Upper lobe of right lung (tissue), 1 donor: ENCODE results near the gene AP1S1. TPM values are rescaled to one million over a fixed set of nuclear protein-coding genes. Genes with fewer than 3 reads are reported as not detected.
"Not testable (repeated sequence)": the region's sequence is repeated elsewhere in the genome, so short reads cannot be mapped to it uniquely, and the experiment has no call there.

Experiments used
- ATAC-seq: fragments of 200-7000 bp; cut with Tn5 transposase; one replicate; pipeline ENCODE4 v1.9.1; 2020; ENCODE audit warnings: mild to moderate bottlenecking, moderate library complexity
- DNase-seq: peaks from one replicate; pipeline ENCODE4 v3.0.0-alpha.2; 2020
- H3K27ac ChIP-seq: fragments of 200-600 bp; one replicate; pipeline ENCODE4 v1.8.0; 2022
- H3K27me3 ChIP-seq: fragments of 200-600 bp; one replicate; pipeline ENCODE4 v1.8.0; 2022; ENCODE audit warnings: mild to moderate bottlenecking
- H3K36me3 ChIP-seq: fragments of 200-600 bp; one replicate; pipeline ENCODE4 v1.8.0; 2022
- H3K4me1 ChIP-seq: fragments of 200-600 bp; one replicate; pipeline ENCODE4 v1.8.0; 2022
- H3K4me3 ChIP-seq: fragments of 200-600 bp; one replicate; pipeline ENCODE4 v1.8.0; 2022; ENCODE audit warnings: mild to moderate bottlenecking
- H3K9me3 ChIP-seq: fragments of 200-600 bp; one replicate; pipeline ENCODE4 v1.8.0; 2022
- intact Hi-C: fragments of 100-400 bp; cut with DNase I; formaldehyde crosslinking; loops from one replicate; pipeline ENCODE4 v1.11.0; 2022
- long read RNA-seq: library from polyadenylated mRNA; unstranded; transcript quantifications from one replicate; pipeline ENCODE4 v2.0.0, GENCODE V29; 2021
- total RNA-seq: library from RNA; stranded (reverse); fragmentation: NEBNext Ultra II Directional; extraction: Animal tissue kit (Norgen Biotek cat#: 25700); gene quantifications from one replicate; pipeline ENCODE4 v1.2.1, GENCODE V29; 2021
- TF ChIP-seq, protein P1 (sequence below): fragments of 200-600 bp; IDR thresholded peaks from one replicate; pipeline ENCODE4 v1.8.0; 2022; ENCODE audit warnings: antibody characterized with exemption
- donor health status: DM: no; HTN: yes; CAD: no; lungs with severe emphysema.

AP1S1 gene
- total RNA-seq = 24.0 TPM
- long read RNA-seq, transcript AP1S1-201 (5 exons, 1,303 nt) = major isoform, 13 of 15 reads
- long read RNA-seq, partial matches to known transcripts = 1 of 15 reads
- long read RNA-seq, other reads (novel, unspliced or antisense) = 1 of 15 reads

- Histone ChIP-seq H3K27me3 (no peaks in the 10 kb centered on the region), H3K36me3 (peaks cover 10% of the 10 kb centered on the region), H3K9me3 (no peaks in the 10 kb centered on the region), H3K4me3 (peak within 1 kb of the TSS; percentile 83), H3K27ac (peak within 1 kb of the TSS; percentile 51), H3K4me1 (peaks cover 8% of the 10 kb centered on the region)
- ATAC-seq (peak; percentile 99), DNase-seq (peak; percentile 98)
- TF ChIP-seq, protein P1, sequence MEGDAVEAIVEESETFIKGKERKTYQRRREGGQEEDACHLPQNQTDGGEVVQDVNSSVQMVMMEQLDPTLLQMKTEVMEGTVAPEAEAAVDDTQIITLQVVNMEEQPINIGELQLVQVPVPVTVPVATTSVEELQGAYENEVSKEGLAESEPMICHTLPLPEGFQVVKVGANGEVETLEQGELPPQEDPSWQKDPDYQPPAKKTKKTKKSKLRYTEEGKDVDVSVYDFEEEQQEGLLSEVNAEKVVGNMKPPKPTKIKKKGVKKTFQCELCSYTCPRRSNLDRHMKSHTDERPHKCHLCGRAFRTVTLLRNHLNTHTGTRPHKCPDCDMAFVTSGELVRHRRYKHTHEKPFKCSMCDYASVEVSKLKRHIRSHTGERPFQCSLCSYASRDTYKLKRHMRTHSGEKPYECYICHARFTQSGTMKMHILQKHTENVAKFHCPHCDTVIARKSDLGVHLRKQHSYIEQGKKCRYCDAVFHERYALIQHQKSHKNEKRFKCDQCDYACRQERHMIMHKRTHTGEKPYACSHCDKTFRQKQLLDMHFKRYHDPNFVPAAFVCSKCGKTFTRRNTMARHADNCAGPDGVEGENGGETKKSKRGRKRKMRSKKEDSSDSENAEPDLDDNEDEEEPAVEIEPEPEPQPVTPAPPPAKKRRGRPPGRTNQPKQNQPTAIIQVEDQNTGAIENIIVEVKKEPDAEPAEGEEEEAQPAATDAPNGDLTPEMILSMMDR = no peak
- intact Hi-C loops = no loop called here
These were observed at the start of gene AP1S1 for GRCh38 chr7:101153969-101154692. TSS of gene AP1S1 (plus strand) at chr7:101154476. CDS start at chr7:101154515, 39 bp downstream.

GRCh38 chr7:101104799-101105198 is 49.5 kb upstream of the AP1S1 start:
- TF ChIP-seq, protein P1 = no peak
- no peaks in the 10 kb centered on the region for H3K27me3 ChIP-seq
- H3K4me1 ChIP-seq = peaks cover 22% of the 10 kb centered on the region
- no peaks in the 10 kb centered on the region for H3K9me3 ChIP-seq
- H3K27ac ChIP-seq = no peak overlapping the region
- no peak overlapping the region for H3K4me3 ChIP-seq
- intact Hi-C loops = no loop called here
- ATAC-seq (no peak), DNase-seq (no peak)
- no peaks in the 10 kb centered on the region for H3K36me3 ChIP-seq

- not testable (repeated sequence) for H3K27ac ChIP-seq, ATAC-seq
These were observed 49.0 kb upstream of the AP1S1 start for GRCh38 chr7:101105248-101105647.

DNA sequence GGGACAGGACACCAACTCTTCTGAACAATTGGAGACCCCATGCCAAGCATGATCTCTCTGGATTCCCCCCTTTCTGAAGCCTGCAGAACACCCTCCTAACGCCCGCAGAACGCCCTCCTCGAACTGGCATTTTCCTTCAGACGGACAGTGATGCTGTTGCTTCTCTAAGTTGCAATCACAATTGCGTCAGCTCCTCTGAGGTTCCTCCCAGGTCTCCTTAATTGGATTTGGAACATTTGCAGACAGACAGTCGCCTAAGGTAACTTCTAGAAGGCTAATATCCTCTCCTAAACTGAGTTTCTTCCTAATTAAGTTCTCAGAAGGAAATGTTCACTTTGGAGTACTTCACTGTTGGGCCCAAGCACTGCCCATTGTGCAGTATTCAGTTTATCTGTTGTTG is 47.9 kb upstream of the AP1S1 start:
- Histone ChIP-seq H3K4me3 (no peak overlapping the region), H3K9me3 (no peaks in the 10 kb centered on the region), H3K4me1 (peaks cover 14% of the 10 kb centered on the region), H3K27ac (no peak overlapping the region), H3K36me3 (no peaks in the 10 kb centered on the region), H3K27me3 (no peaks in the 10 kb centered on the region)
- TF ChIP-seq, protein P1 = no peak
- ATAC-seq (no peak), DNase-seq (no peak)
- intact Hi-C loops = no loop called here

More at GRCh38 chr7:101105248-101105647, 49.0 kb upstream of the AP1S1 start:
- DNase-seq, H3K27me3 ChIP-seq, H3K4me3 ChIP-seq, H3K36me3 ChIP-seq, H3K9me3 ChIP-seq, intact Hi-C loops: not testable (repeated sequence)
- peaks cover 18% of the 10 kb centered on the region for H3K4me1 ChIP-seq

DNA sequence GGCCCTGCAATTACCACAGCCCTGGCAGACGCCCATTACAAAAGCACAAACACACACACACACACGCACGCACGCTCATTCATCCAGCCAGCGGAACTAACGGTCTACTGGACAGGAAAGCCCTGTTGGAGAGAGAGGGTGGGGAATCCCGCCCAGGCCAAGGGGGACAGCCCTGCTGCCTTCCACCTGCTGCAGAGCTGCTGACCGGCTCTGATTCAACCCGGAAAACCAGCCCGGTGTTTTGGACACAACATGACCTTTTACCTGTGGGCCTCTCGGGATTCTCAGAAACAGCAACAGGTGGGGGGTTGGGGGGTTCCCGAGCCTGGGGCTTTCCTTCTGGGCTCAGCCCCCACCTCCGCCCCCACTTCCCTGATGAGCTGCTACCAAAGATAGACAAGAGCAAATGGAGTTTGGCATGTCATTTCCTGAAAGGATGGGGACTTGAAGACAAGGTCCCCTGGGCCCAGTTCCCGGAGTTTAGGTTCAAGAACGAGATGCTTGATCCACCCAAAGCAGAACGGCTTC is 45.9 kb upstream of the AP1S1 start:
- no peak for DNase-seq

GRCh38 chr7:101108961-101109360 is 45.3 kb upstream of the AP1S1 start:
- Histone ChIP-seq H3K4me1 (peaks cover 20% of the 10 kb centered on the region), H3K36me3 (no peaks in the 10 kb centered on the region), H3K27me3 (no peaks in the 10 kb centered on the region), H3K4me3 (no peak overlapping the region), H3K9me3 (no peaks in the 10 kb centered on the region), H3K27ac (no peak overlapping the region)
- DNase-seq = no peak
- intact Hi-C loops = no loop called here
- TF ChIP-seq, protein P1 = no peak
- ATAC-seq = no peak

More for the DNA sequence above, 45.9 kb upstream of the AP1S1 start:
- Histone ChIP-seq H3K36me3 (no peaks in the 10 kb centered on the region), H3K4me3 (no peak overlapping the region), H3K27ac (no peak overlapping the region), H3K9me3 (no peaks in the 10 kb centered on the region), H3K4me1 (peaks cover 21% of the 10 kb centered on the region), H3K27me3 (no peaks in the 10 kb centered on the region)
- intact Hi-C loops = no loop called here
- TF ChIP-seq, protein P1 = no peak
- peak; percentile 59 for ATAC-seq
